ENCODE data around the gene C2orf49. TPM values are rescaled to one million over a fixed set of nuclear protein-coding genes. Genes with fewer than 3 reads are reported as not detected.

C2orf49 gene
- total and polyA plus RNA-seq, 10 of the 15 experiments (the other 5 are each of a cell fraction or from before 2014, with no cell fraction given), result 7.2 to 24.2 (median 15.5) TPM

DNA sequence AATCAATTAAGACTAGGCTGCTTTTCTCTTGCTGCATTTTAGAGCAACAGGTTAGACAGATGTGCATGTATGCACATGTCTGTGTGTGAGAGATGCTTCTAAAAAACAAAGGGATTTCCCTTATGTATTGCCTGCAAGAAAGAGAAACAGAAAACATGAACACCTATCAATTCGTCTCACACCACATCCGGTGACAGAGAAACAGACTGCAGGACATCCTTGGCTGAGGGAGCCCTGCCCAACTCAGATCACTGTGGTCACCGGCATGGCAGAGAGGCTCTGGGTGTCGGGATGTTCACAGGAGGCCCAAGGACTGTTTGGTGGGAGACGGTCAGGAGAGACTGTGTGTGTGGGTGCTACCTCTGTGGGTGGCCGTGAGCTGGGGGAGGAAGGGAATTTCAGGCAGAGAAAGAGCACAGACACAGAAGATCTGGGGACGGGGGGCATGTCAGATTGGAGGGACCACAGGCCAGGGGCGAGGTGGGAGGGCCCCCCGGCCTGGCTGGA is 36.6 kb downstream of the C2orf49 start (continued):
- TF ChIP-seq ESRRA (IDR thresholded peaks at IDR 0.05; ENCODE audit: low read length) (no peak), FOXM1 (IDR thresholded peaks at IDR 0.05; ENCODE audit: low read depth, low read length) (no peak), NR2F1 (conservative IDR thresholded peaks at IDR 0.05) (no peak), NFYA (IDR thresholded peaks at IDR 0.05; ENCODE audit: borderline replicate concordance, low read depth, low read length) (no peak), BACH1 (IDR thresholded peaks at IDR 0.05; ENCODE audit: borderline replicate concordance) (no peak), SIX5 (IDR thresholded peaks at IDR 0.05; ENCODE audit: low read depth, low read length, severe bottlenecking) (no peak), RAD51 (IDR thresholded peaks at IDR 0.05) (no peak), STAT1 (conservative IDR thresholded peaks at IDR 0.05) (no peak), TCF12 (IDR thresholded peaks at IDR 0.05; ENCODE audit: low read depth, low read length) (no peak), MYB (IDR thresholded peaks at IDR 0.05; ENCODE audit: borderline replicate concordance, low read depth, low read length) (no peak), IKZF1 (conservative IDR thresholded peaks at IDR 0.05) (peak; percentile 24; the same call in 1 of the 2 replicates), BCL11A (IDR thresholded peaks at IDR 0.05; ENCODE audit: low read depth, low read length) (no peak), ZZZ3 (IDR thresholded peaks at IDR 0.05; ENCODE audit: control insufficient read depth, insufficient read length, low read depth) (no peak), CBX5 (IDR thresholded peaks at IDR 0.05; ENCODE audit: low read depth) (no peak), CHD4 (IDR thresholded peaks at IDR 0.05) (no peak)
- TF ChIP-seq, protein P1, sequence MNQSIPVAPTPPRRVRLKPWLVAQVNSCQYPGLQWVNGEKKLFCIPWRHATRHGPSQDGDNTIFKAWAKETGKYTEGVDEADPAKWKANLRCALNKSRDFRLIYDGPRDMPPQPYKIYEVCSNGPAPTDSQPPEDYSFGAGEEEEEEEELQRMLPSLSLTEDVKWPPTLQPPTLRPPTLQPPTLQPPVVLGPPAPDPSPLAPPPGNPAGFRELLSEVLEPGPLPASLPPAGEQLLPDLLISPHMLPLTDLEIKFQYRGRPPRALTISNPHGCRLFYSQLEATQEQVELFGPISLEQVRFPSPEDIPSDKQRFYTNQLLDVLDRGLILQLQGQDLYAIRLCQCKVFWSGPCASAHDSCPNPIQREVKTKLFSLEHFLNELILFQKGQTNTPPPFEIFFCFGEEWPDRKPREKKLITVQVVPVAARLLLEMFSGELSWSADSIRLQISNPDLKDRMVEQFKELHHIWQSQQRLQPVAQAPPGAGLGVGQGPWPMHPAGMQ (IDR thresholded peaks at IDR 0.05; ENCODE audit: borderline replicate concordance), result no peak
- TF ChIP-seq, protein P2, sequence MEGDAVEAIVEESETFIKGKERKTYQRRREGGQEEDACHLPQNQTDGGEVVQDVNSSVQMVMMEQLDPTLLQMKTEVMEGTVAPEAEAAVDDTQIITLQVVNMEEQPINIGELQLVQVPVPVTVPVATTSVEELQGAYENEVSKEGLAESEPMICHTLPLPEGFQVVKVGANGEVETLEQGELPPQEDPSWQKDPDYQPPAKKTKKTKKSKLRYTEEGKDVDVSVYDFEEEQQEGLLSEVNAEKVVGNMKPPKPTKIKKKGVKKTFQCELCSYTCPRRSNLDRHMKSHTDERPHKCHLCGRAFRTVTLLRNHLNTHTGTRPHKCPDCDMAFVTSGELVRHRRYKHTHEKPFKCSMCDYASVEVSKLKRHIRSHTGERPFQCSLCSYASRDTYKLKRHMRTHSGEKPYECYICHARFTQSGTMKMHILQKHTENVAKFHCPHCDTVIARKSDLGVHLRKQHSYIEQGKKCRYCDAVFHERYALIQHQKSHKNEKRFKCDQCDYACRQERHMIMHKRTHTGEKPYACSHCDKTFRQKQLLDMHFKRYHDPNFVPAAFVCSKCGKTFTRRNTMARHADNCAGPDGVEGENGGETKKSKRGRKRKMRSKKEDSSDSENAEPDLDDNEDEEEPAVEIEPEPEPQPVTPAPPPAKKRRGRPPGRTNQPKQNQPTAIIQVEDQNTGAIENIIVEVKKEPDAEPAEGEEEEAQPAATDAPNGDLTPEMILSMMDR (IDR thresholded peaks at IDR 0.05 in 2 of 3, conservative IDR thresholded peaks at IDR 0.05 in 1 of 3; ENCODE audit: control insufficient read depth in 2 of 3, extremely low read depth in 1 of 3, insufficient read depth in 1 of 3, low read depth in 3 of 3, low read length in 3 of 3), result no peak
- TF ChIP-seq, protein P3, sequence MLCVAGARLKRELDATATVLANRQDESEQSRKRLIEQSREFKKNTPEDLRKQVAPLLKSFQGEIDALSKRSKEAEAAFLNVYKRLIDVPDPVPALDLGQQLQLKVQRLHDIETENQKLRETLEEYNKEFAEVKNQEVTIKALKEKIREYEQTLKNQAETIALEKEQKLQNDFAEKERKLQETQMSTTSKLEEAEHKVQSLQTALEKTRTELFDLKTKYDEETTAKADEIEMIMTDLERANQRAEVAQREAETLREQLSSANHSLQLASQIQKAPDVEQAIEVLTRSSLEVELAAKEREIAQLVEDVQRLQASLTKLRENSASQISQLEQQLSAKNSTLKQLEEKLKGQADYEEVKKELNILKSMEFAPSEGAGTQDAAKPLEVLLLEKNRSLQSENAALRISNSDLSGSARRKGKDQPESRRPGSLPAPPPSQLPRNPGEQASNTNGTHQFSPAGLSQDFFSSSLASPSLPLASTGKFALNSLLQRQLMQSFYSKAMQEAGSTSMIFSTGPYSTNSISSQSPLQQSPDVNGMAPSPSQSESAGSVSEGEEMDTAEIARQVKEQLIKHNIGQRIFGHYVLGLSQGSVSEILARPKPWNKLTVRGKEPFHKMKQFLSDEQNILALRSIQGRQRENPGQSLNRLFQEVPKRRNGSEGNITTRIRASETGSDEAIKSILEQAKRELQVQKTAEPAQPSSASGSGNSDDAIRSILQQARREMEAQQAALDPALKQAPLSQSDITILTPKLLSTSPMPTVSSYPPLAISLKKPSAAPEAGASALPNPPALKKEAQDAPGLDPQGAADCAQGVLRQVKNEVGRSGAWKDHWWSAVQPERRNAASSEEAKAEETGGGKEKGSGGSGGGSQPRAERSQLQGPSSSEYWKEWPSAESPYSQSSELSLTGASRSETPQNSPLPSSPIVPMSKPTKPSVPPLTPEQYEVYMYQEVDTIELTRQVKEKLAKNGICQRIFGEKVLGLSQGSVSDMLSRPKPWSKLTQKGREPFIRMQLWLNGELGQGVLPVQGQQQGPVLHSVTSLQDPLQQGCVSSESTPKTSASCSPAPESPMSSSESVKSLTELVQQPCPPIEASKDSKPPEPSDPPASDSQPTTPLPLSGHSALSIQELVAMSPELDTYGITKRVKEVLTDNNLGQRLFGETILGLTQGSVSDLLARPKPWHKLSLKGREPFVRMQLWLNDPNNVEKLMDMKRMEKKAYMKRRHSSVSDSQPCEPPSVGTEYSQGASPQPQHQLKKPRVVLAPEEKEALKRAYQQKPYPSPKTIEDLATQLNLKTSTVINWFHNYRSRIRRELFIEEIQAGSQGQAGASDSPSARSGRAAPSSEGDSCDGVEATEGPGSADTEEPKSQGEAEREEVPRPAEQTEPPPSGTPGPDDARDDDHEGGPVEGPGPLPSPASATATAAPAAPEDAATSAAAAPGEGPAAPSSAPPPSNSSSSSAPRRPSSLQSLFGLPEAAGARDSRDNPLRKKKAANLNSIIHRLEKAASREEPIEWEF (IDR thresholded peaks at IDR 0.05; ENCODE audit: insufficient replicate concordance, low read depth, low read length), result no peak
- TF ChIP-seq, protein P4, sequence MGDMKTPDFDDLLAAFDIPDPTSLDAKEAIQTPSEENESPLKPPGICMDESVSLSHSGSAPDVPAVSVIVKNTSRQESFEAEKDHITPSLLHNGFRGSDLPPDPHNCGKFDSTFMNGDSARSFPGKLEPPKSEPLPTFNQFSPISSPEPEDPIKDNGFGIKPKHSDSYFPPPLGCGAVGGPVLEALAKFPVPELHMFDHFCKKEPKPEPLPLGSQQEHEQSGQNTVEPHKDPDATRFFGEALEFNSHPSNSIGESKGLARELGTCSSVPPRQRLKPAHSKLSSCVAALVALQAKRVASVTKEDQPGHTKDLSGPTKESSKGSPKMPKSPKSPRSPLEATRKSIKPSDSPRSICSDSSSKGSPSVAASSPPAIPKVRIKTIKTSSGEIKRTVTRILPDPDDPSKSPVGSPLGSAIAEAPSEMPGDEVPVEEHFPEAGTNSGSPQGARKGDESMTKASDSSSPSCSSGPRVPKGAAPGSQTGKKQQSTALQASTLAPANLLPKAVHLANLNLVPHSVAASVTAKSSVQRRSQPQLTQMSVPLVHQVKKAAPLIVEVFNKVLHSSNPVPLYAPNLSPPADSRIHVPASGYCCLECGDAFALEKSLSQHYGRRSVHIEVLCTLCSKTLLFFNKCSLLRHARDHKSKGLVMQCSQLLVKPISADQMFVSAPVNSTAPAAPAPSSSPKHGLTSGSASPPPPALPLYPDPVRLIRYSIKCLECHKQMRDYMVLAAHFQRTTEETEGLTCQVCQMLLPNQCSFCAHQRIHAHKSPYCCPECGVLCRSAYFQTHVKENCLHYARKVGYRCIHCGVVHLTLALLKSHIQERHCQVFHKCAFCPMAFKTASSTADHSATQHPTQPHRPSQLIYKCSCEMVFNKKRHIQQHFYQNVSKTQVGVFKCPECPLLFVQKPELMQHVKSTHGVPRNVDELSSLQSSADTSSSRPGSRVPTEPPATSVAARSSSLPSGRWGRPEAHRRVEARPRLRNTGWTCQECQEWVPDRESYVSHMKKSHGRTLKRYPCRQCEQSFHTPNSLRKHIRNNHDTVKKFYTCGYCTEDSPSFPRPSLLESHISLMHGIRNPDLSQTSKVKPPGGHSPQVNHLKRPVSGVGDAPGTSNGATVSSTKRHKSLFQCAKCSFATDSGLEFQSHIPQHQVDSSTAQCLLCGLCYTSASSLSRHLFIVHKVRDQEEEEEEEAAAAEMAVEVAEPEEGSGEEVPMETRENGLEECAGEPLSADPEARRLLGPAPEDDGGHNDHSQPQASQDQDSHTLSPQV (IDR thresholded peaks at IDR 0.05), result no peak

All from GM12878 (cell line).